IMR-90 (cell line): Measurements from ENCODE around the gene ZNF521.

ENCODE experiments used
- MXI1 ChIP-seq: IDR thresholded peaks from 2 replicates; pipeline ENCODE4 v1.6.1; 2012; ENCODE audit warnings: low read depth, mild to moderate bottlenecking, low read length, moderate library complexity, borderline replicate concordance
- POLR2A ChIP-seq: IDR thresholded peaks from 2 replicates; pipeline ENCODE4 v1.6.1; 2012; ENCODE audit warnings: mild to moderate bottlenecking, low read depth, low read length

- no peak for TF ChIP-seq POLR2A
- TF ChIP-seq MXI1 = no peak
Observed at GRCh38 chr18:25314151-25314837, 37.7 kb downstream of the ZNF521 start.
